ENCODE results near the gene ISLR2.

Gene ISLR2

GRCh38 chr15:74128785-74129585 lies 1.4 kb upstream of the ISLR2 start:
- no peak for DNase-seq (ENCODE audit: low read depth)

DNA sequence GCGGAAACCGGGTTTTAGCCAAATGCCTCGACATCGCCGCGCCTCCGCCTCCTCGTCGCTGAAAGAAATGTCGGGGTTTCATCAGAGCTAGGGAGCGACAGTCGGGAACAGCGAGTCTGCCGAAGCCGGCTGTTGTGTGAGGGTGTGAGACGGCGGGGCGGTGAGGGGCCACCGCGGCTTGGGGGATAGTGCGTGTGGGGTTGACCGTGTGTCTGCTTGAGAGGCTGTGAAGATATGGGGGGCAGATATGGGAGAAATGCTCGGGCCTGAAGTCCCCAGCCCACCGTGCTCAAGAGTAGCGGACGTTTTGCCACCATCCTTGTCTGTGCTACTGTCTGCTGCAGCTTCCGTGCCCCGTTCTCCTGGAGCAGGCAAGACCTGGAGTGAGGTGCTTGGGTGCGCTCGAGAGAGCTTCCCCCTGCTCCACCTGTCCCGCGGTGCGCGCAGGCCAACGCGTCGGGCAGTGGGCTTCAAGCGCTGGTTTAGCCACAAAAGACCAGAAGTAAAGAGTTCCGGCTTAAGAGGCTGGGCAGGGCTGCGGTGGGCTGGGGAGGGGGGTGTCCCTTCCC lies 716 bp upstream of the ISLR2 start:
- no peak for DNase-seq (ENCODE audit: low read depth)

GRCh38 chr15:74130849-74131627 lies 652 bp downstream of the ISLR2 start:
- DNase-seq (ENCODE audit: low read depth): no peak

GRCh38 chr15:74131628-74132413 lies 1.4 kb downstream of the ISLR2 start:
- DNase-seq (ENCODE audit: low read depth): no peak

- no peak for DNase-seq (ENCODE audit: low read depth)
Observed at GRCh38 chr15:74132681-74133651, 2.6 kb downstream of the ISLR2 start.

- DNase-seq (ENCODE audit: low read depth): no peak
Observed at GRCh38 chr15:74133694-74134386, 3.5 kb downstream of the ISLR2 start.

GRCh38 chr15:74134387-74135027 lies 4.1 kb downstream of the ISLR2 start:
- no peak for DNase-seq (ENCODE audit: low read depth)

DNA sequence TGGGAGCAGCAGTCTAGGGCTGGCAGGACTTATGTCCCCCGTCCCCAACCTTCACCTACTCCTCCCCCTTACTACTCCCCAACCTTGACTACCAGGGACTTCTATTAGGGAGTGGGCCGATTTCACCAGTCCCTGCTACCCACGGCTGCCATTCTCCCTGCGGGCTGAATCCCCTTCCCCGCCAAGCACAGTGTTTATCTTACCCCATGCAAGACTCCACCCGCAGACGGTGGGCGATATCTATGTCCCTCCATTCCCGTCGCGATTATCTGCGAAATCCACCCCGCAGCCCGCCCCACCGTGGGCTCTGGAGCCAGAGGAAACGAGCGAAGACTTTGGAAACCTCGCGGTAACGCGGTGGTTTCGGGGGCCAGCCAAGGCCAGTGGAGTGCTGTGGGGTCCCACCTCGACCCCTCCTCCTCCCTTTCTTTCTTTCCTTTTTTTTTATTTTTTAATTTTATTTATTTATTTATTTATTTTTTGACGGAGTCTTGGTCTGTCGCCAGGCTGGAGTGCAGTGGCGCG lies 4.7 kb downstream of the ISLR2 start:
- no peak for DNase-seq (ENCODE audit: low read depth)

- DNase-seq (ENCODE audit: low read depth): no peak
Observed at GRCh38 chr15:74136540-74136813, 6.1 kb downstream of the ISLR2 start.

DNA sequence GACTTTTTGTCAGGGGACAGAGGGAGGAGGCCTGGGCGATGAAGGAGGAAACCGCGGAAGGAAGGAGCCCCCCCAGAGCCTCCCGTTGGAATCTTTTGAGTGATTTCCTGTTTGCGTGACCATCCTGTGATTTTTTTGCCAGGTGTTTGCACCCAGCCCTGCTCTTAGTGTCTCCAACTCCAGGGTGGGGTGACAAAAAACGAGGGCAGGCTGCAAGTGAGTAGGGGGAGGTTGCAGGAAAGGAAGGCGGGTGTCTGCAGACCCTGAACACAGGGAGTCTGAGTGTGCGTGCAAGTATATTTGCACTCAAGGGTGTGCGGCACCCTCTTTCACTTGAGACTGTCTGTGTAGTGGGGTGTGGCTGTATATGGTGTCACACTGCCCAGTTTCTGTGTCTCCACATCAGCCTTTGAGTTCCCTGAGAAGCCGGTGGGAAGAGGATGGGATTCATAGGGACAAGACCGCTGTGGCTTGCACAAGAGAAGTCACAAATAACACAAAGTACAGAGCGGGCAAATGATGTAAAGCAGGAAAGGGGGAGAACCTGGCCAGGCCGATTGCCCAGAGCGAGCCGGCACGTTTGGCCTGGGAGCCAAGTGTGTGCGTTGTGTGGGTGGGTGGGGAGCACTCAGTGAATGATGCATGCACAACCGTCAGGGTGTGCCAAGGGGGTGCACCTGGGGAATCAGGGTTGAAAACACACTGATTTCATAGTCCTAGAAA lies 6.6 kb downstream of the ISLR2 start:
- no peak for DNase-seq (ENCODE audit: low read depth)

- no peak for DNase-seq (ENCODE audit: low read depth)
Observed at GRCh38 chr15:74137537-74137894, 7.1 kb downstream of the ISLR2 start.

DNA sequence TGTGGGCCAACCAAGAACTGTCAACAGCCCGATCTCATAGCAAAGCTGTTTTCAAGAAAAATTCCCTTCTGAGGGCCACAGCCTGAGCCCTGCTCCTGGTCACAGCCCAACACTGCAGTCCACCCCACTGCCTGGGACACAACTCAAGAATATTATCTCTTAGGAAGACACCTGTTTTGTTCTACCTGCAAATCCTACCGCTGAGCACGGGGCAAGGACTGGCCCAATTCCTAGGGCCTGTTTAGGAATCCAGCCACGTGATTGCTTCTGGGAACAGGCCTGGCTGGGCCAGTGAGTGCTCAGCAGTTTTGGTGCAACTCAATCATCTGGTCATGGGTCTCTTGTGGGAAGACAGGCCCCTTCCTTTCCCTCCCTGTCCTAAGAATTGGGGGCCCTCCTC lies 8.3 kb downstream of the ISLR2 start:
- DNase-seq (ENCODE audit: low read depth): no peak

- no peak for DNase-seq (ENCODE audit: low read depth)
Observed at GRCh38 chr15:74141591-74141990, 11.2 kb downstream of the ISLR2 start.

- no peak for DNase-seq (ENCODE audit: low read depth)
Observed at GRCh38 chr15:74144153-74144775, 13.9 kb downstream of the ISLR2 start.

- DNase-seq (ENCODE audit: low read depth): no peak
Observed at GRCh38 chr15:74146277-74146800, 16.0 kb downstream of the ISLR2 start.

GRCh38 chr15:74147051-74147450 lies 16.7 kb downstream of the ISLR2 start:
- DNase-seq (ENCODE audit: low read depth): no peak

DNA sequence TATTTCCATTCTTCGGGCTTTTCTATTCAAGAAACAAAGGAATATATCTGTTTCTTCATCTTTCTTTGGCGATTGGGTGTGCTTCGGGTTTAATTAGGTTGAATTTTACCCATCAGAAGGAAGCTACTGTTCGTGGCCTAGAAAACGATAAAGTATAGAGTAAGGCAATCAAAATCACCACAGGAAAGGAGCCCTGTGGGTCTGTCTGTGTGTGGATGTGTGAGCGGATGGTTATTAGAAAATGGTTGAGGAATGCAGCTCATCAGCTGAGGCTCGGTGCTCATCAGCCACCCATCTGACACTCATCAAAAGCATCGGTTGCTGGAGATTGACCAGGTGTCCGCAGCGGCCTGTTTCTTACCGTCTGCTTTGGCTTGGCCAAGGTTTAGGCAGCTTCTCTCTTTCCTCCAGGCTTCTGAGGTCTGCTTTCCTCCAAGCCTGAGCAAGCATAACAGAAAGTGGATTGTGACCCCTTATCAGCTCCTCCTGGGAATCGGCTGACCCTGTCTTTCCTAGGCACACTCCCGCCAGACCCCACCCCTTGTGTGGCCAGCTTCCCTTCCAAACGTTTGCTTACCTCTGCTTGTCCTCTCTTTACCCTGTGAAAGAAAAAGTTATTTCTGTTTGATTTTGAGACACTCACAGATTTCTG lies 25.5 kb downstream of the ISLR2 start:
- no peak for DNase-seq (ENCODE audit: low read depth)

Data from stimulated activated CD8-positive, alpha-beta memory T cell treated with anti-CD3 and anti-CD28 coated beads, Interleukin-15, amount 100 ng/mL, for 24 hours (primary cell).